Immature natural killer cell (primary cell): ENCODE measurements around the gene RNF115. TPM values are rescaled to one million over a fixed set of nuclear protein-coding genes. Genes with fewer than 3 reads are reported as not detected.
"Not testable (repeated sequence)": the region's sequence is repeated elsewhere in the genome, so short reads cannot be mapped to it uniquely, and the experiment has no call there.

Experiments
- DNase-seq, 3 donors: peaks; one replicate each; pipeline ENCODE4 v3.0.0; 2022; ENCODE audit warnings: mixed read lengths in 1 of 3
- H3K27ac Mint-ChIP-seq, 6 donors: one replicate each; pipeline ENCODE4 v1.8.0; 2020; ENCODE audit warnings: mixed read lengths in 6 of 6, mild to moderate bottlenecking in 5 of 6, inconsistent platforms in 4 of 6, moderate library complexity in 3 of 6
- H3K27me3 Mint-ChIP-seq, 3 donors: one replicate each; pipeline ENCODE4 v1.8.0; 2020 to 2021; ENCODE audit warnings: low read depth in 3 of 3, mild to moderate bottlenecking in 3 of 3, mixed read lengths in 3 of 3, moderate library complexity in 3 of 3, inconsistent platforms in 1 of 3
- H3K36me3 Mint-ChIP-seq, 3 donors: one replicate each; pipeline ENCODE4 v1.8.0; 2020; ENCODE audit warnings: mixed read lengths in 3 of 3, inconsistent platforms in 2 of 3, mild to moderate bottlenecking in 2 of 3
- H3K4me1 Mint-ChIP-seq, 2 donors: one replicate each; pipeline ENCODE4 v1.8.0; 2020; ENCODE audit warnings: inconsistent platforms in 2 of 2, mild to moderate bottlenecking in 2 of 2, mixed read lengths in 2 of 2, moderate library complexity in 1 of 2
- H3K4me3 Mint-ChIP-seq, 5 donors: one replicate each; pipeline ENCODE4 v1.8.0; 2020; ENCODE audit warnings: mild to moderate bottlenecking in 5 of 5, mixed read lengths in 5 of 5, inconsistent platforms in 3 of 5, moderate library complexity in 3 of 5
- H3K9me3 Mint-ChIP-seq, 6 donors: one replicate each; pipeline ENCODE4 v1.8.0; 2020; ENCODE audit warnings: mild to moderate bottlenecking in 6 of 6, mixed read lengths in 6 of 6, inconsistent platforms in 4 of 6, moderate library complexity in 3 of 6
- polyA plus RNA-seq, 3 donors: library from polyadenylated mRNA; unstranded; fragments of 300-500 nt; fragmentation: Illumina TruSeq; gene quantifications; one replicate each; pipeline ENCODE4 v1.2.3, GENCODE V29; 2021

RNF115 gene
- polyA plus RNA-seq, 3 donors from 2014 or later = 4.7 to 9.4 (median 8.3) TPM

- peak overlapping the region in 1 of 6 donors; percentile 74 for H3K27ac Mint-ChIP-seq
- DNase-seq, H3K4me3 Mint-ChIP-seq, H3K27me3 Mint-ChIP-seq, H3K9me3 Mint-ChIP-seq: not testable (repeated sequence)
- peaks cover 8 to 32% of the 10 kb centered on the region in 2 donors for H3K4me1 Mint-ChIP-seq
- peaks cover 6 to 37% (median 6%) of the 10 kb centered on the region in 3 donors for H3K36me3 Mint-ChIP-seq
Observed at GRCh38 chr1:145760395-145760949, 63.4 kb downstream of the RNF115 start.

DNA sequence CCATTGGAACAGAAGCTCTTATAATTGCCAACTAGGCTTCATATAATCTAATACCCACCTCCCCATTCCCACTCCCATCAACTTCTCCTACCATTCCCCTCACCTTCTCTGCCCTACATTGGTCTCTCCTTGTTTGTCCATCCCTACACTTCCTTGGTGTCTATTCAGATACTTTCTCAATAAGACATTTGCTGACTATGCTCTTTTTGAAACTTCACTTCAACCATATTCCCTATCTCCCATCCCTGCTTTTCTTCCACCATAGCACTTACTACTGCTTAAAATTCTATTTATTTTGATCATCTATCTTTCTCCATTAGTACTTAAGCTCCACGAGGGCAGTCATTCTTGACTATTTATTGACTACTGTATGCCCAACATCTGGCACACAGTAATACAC is 64.2 kb downstream of the RNF115 start:
- no peak for DNase-seq
- H3K27me3 Mint-ChIP-seq = no peaks in the 10 kb centered on the region
- peaks cover 8 to 35% of the 10 kb centered on the region in 2 donors for H3K4me1 Mint-ChIP-seq
- H3K27ac Mint-ChIP-seq = no peak overlapping the region
- H3K4me3 Mint-ChIP-seq = no peak overlapping the region
- no peaks in the 10 kb centered on the region for H3K9me3 Mint-ChIP-seq
- H3K36me3 Mint-ChIP-seq = peaks cover 6 to 39% (median 6%) of the 10 kb centered on the region in 3 donors

DNA sequence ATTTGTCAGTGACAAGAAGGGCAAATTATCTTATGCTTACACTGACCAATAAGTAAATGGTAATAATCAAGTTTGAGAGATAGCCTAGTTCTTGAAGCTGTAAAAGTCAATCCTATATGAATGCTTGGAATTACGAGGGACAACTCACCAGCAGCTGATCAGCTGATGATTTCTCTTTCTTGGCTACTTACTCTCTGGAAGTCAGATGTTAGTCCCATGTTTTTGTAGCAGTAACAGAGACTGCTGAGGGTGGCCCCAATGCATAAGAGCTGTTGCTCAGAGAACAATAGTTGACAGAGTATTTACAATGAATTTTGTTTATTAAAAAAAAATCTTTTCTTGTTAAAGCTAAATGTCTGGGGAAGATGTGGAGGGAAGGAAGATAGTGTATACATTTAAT is 65.3 kb downstream of the RNF115 start:
- Mint-ChIP-seq H3K4me1 (peaks cover 8 to 35% of the 10 kb centered on the region in 2 donors), H3K4me3 (no peak overlapping the region), H3K27me3 (no peaks in the 10 kb centered on the region), H3K9me3 (no peaks in the 10 kb centered on the region), H3K36me3 (peaks cover 6 to 41% (median 6%) of the 10 kb centered on the region in 3 donors), H3K27ac (no peak overlapping the region)
- no peak for DNase-seq

- no peak for DNase-seq
- H3K36me3 Mint-ChIP-seq = peaks cover 6 to 41% (median 6%) of the 10 kb centered on the region in 3 donors
- no peak overlapping the region for H3K4me3 Mint-ChIP-seq
- peaks cover 8 to 35% of the 10 kb centered on the region in 2 donors for H3K4me1 Mint-ChIP-seq
- no peaks in the 10 kb centered on the region for H3K27me3 Mint-ChIP-seq
- no peak overlapping the region for H3K27ac Mint-ChIP-seq
- no peaks in the 10 kb centered on the region for H3K9me3 Mint-ChIP-seq
Observed at GRCh38 chr1:145758116-145758515, 65.8 kb downstream of the RNF115 start.

GRCh38 chr1:145757420-145757819 is 66.5 kb downstream of the RNF115 start:
- H3K4me3 Mint-ChIP-seq = no peak overlapping the region
- H3K4me1 Mint-ChIP-seq = peaks cover 8 to 35% of the 10 kb centered on the region in 2 donors
- peaks cover 6 to 41% (median 6%) of the 10 kb centered on the region in 3 donors for H3K36me3 Mint-ChIP-seq
- no peaks in the 10 kb centered on the region for H3K9me3 Mint-ChIP-seq
- peak overlapping the region in 2 of 6 donors; percentile 7 to 15 for H3K27ac Mint-ChIP-seq
- no peak for DNase-seq
- H3K27me3 Mint-ChIP-seq = no peaks in the 10 kb centered on the region

DNA sequence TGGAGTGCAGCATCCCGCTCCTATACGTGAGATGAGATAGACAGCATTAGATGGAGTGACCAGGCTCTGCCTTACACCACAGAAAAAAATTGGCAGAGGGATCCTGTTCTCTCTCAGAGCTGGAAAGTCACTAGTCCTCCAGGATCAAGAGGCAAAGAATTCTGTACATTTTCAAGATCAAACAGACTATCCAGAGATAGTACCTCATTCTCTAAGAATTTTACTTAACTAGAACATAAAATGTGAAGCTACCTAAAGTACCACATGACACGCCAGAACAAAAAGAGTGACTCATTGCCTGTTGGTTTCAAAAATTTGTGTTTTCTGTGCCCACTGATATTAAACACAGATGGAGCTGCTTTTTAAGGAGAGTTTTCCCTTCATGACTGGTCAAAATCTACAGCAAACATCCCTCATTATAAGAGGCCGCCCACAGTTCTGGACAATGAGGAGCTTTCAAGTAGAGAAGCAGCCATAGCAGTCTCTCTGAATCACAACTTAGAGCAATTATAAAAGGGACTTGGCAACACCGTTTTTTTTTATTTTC is 72.3 kb downstream of the RNF115 start:
- Mint-ChIP-seq H3K4me3 (no peak overlapping the region), H3K27ac (no peak overlapping the region), H3K9me3 (no peaks in the 10 kb centered on the region), H3K4me1 (peaks cover 1 to 6% of the 10 kb centered on the region in 2 donors), H3K36me3 (peaks cover 13 to 51% (median 28%) of the 10 kb centered on the region in 3 donors), H3K27me3 (peaks cover 0 to 2% (median 0%) of the 10 kb centered on the region in 3 donors)
- DNase-seq = no peak

- H3K36me3 Mint-ChIP-seq = peaks cover 13 to 49% (median 31%) of the 10 kb centered on the region in 3 donors
- no peak for DNase-seq
- no peak overlapping the region for H3K27ac Mint-ChIP-seq
- H3K4me1 Mint-ChIP-seq = peaks cover 0 to 2% of the 10 kb centered on the region in 2 donors
- peaks cover 0 to 2% (median 0%) of the 10 kb centered on the region in 3 donors for H3K27me3 Mint-ChIP-seq
- no peaks in the 10 kb centered on the region for H3K9me3 Mint-ChIP-seq
- no peak overlapping the region for H3K4me3 Mint-ChIP-seq
Observed at GRCh38 chr1:145750426-145750825, 73.5 kb downstream of the RNF115 start.

DNA sequence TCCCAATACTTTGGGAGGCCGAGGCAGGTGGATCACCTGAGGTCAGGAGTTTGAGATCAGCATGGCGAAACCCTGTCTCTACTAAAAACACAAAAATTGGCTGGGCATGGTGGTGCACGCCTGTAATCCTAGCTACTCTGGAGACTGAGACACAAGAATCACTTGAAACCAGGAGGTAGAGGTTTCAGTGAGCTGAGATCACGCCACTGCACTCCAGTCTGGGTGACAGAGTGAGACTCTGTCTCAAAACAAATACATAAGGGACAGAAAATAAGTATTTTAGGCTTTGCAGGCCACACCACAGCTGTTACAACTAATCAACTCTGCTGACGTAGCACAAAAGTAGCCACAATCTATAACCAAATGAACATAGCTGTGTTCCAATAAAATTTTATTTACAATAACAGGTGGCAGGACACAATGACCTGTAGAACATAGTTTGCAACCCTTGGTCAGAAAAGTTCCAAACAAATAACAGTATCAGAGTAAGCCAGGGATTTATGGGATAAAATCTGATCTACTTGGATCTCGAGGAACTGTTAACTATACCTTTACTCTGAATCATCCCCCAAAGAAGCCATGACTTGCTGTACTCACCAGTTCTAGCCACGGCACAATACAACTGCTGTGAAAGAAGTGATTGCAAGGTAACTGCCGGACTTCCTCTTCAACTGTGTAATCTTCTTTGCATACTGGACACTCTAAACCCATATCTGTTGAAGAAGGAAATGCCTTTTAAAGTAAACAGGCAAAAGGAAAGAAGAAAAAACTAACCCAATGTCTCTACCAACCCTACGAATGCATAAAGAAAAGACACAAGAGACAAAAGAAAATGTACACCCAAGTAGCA is 76.3 kb downstream of the RNF115 start:
- Mint-ChIP-seq H3K27me3 (peaks cover 0 to 4% (median 0%) of the 10 kb centered on the region in 3 donors), H3K4me3 (no peak overlapping the region), H3K4me1 (peaks cover 0 to 9% of the 10 kb centered on the region in 2 donors), H3K9me3 (no peaks in the 10 kb centered on the region), H3K36me3 (peaks cover 26 to 65% (median 46%) of the 10 kb centered on the region in 3 donors), H3K27ac (peak overlapping the region in 3 of 6 donors; percentile 4 to 20 (median 6))
- DNase-seq = no peak

GRCh38 chr1:145740269-145740668 is 83.6 kb downstream of the RNF115 start:
- H3K9me3 Mint-ChIP-seq = no peaks in the 10 kb centered on the region
- H3K27ac Mint-ChIP-seq = peak overlapping the region in 3 of 6 donors; percentile 23 to 46 (median 26)

DNA sequence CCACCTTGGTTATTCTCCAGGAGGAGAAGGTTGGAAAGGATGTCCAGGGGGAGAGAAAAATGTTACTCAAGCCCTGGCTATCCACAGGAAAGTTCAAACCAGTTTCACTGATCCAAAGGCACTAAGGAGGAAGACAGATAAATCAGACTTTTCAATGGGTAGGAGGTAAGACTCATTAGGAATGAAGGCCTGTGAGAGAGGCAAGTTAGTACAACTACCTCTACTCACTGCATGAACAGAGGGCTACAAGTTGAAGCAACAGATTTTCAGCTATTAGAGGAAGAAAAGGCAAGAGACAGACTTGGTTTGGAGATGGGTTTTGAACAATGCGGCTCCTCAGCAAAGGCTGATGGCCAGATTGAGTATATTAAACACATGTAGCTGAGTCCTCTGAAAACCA is 87.7 kb downstream of the RNF115 start:
- Mint-ChIP-seq H3K36me3 (peaks cover 9 to 46% (median 20%) of the 10 kb centered on the region in 3 donors), H3K9me3 (no peaks in the 10 kb centered on the region), H3K27me3 (peaks cover 1 to 4% (median 2%) of the 10 kb centered on the region in 3 donors), H3K4me1 (peaks cover 9 to 21% of the 10 kb centered on the region in 2 donors), H3K4me3 (no peak overlapping the region), H3K27ac (peak overlapping the region in 4 of 6 donors; percentile 8 to 70 (median 62))
- DNase-seq = no peak

More at GRCh38 chr1:145740269-145740668, 83.6 kb downstream of the RNF115 start:
- H3K36me3 Mint-ChIP-seq = peaks cover 17 to 45% (median 29%) of the 10 kb centered on the region in 3 donors
- no peak for DNase-seq
- peaks cover 2 to 4% (median 3%) of the 10 kb centered on the region in 3 donors for H3K27me3 Mint-ChIP-seq
- peaks cover 6 to 18% of the 10 kb centered on the region in 2 donors for H3K4me1 Mint-ChIP-seq
- no peak overlapping the region for H3K4me3 Mint-ChIP-seq

DNA sequence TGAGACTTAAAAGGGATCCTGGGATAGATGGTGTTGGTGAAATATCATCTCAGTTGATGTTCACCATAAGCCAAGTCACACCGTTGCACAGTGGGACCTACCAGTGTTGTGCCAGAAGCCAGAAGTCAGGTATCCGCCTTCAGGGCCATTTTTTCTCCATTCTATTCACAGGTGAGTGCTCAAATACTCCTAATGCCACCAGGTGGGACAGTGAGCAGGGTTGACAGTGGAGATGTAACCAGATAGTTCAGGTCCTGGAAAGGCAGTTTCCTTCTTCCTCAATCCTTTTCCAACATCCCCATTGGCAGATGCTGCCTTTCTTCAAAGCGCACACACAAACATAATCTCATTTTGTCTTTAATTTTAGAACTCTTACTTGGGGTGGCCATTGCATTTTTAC is 93.0 kb downstream of the RNF115 start:
- Mint-ChIP-seq H3K36me3 (peaks cover 10 to 51% (median 24%) of the 10 kb centered on the region in 3 donors), H3K9me3 (no peaks in the 10 kb centered on the region), H3K4me3 (no peak overlapping the region), H3K27me3 (peaks cover 0 to under 1% (median 0%) of the 10 kb centered on the region in 3 donors), H3K27ac (peak overlapping the region in 3 of 6 donors; percentile 53 to 86 (median 56)), H3K4me1 (peaks cover 18 to 47% of the 10 kb centered on the region in 2 donors)
- DNase-seq = no peak

GRCh38 chr1:145730467-145730866 is 93.4 kb downstream of the RNF115 start:
- no peaks in the 10 kb centered on the region for H3K9me3 Mint-ChIP-seq
- no peak for DNase-seq
- no peak overlapping the region for H3K4me3 Mint-ChIP-seq
- H3K36me3 Mint-ChIP-seq = peaks cover 8 to 50% (median 28%) of the 10 kb centered on the region in 3 donors
- H3K4me1 Mint-ChIP-seq = peaks cover 14 to 46% of the 10 kb centered on the region in 2 donors
- H3K27me3 Mint-ChIP-seq = no peaks in the 10 kb centered on the region
- H3K27ac Mint-ChIP-seq = peak overlapping the region in 1 of 6 donors; percentile 53

DNA sequence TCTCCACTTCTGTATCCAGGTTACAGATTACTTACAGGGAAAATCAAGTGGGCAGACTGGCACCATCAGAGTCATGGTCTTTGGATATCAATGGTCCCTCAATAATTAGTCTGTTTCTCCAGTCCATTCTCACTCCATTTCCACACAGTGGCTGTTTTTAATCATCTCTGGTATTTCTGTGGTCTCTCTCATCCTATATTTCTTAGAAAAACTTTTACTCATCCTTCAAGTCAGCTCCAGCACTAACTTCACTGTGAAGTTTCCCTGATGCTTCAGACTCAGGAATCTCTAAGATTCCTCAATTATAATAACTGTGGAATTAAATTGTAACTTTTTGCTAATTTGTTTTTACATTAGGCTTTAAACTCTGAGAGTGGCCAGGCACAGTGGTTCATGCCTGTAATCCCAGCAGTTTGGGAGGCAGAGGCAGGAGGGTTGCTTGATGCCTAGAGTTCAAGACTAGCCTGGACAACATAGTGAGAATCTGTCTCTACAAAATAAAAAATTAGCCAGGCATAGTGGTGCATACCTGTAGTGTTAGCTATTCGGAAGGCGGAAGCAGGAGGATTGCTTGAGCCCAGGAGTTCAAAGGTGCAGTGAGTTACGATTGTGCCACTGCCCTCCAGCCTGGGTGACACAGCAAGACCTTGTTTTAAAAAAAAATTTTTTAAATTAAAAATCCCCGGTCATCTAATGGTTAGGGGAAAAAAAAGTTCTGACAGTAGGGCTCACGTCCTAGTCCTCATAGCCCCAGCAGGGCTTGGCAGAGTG is 94.0 kb downstream of the RNF115 start:
- DNase-seq = no peak
- Mint-ChIP-seq H3K27me3 (no peaks in the 10 kb centered on the region), H3K36me3 (peaks cover 7 to 47% (median 28%) of the 10 kb centered on the region in 3 donors), H3K4me1 (peaks cover 13 to 46% of the 10 kb centered on the region in 2 donors), H3K27ac (peak overlapping the region in 1 of 6 donors; percentile 30), H3K9me3 (no peaks in the 10 kb centered on the region), H3K4me3 (no peak overlapping the region)
